ENCODE results near the gene ANKRD9.

ANKRD9 gene

GRCh38 chr14:102512793-102513300 is 3.3 kb upstream of the ANKRD9 start:
- DNase-seq (ENCODE audit: low read depth) = no peak

DNA sequence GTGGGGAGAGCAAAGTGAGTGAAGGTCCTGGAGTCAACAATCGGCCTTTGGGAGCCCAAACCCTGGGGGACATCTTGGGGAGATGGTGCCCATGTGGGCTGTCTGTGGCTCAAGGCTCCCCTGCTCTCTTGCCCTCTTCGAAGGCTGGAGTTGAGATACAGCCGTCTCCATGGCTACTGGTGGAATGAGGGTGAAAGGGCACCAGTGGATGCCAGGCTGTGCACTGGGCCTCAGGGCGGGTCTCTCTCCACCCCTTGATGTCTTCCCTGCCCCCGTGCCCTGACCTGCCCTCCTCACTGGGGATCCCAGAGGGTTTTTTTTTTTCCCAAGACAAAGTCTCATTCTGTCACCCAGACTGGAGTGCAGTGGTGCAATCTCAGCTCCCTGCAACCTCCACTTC is 2.0 kb upstream of the ANKRD9 start:
- no peak for DNase-seq (ENCODE audit: low read depth)

GRCh38 chr14:102510616-102511520 is 1.3 kb upstream of the ANKRD9 start:
- DNase-seq (ENCODE audit: low read depth) = no peak

DNA sequence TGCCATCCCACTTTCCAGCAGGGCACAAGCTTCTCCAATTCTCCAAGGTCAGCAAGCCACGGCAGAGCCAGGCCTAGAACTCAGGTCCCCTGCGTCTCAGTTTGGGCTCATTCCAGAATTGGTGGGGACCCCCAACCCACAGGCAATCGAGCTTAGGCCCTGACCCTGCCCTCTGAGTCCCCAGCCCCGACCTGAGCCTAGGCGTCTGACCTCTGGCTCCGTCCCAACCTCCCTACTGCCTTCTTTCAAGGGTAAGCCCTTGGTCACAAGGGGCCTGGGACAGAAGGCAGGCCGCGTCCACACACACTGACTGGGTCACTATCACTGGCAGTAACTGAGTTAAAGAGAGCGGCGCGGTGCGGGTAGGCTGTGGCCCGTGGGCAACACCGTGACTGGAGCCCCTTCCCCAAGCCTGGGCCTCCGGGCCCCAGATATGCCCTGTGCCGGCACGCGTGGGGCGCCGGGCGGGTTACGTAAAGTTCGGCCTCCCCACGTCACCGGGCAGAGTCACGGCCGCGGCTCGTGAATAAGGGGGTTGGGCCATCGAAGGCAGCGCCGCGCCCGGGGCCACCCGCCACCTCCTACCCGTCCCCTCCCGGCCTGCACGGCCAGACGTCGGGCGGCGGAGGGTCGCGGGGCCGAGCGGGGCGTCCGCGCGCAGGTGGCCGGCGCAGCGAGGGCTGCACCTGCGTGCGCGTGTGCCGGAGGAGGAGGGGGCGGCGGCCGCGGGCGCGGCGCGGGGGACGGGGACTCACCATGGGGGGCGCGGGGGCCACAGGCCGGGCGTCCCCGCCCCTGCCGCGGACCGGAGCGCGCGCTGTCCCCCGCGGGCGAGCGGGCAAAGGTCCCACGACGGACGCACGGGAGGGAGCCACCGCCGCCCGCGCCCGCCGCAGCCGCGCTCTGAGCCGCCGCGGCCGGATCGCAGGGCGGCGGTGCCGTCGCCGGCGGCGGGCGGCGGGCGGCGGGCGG is 516 bp downstream of the ANKRD9 start:
- no peak for DNase-seq (ENCODE audit: low read depth)

GRCh38 chr14:102508410-102508773 is 1.2 kb downstream of the ANKRD9 start:
- no peak for DNase-seq (ENCODE audit: low read depth)

DNA sequence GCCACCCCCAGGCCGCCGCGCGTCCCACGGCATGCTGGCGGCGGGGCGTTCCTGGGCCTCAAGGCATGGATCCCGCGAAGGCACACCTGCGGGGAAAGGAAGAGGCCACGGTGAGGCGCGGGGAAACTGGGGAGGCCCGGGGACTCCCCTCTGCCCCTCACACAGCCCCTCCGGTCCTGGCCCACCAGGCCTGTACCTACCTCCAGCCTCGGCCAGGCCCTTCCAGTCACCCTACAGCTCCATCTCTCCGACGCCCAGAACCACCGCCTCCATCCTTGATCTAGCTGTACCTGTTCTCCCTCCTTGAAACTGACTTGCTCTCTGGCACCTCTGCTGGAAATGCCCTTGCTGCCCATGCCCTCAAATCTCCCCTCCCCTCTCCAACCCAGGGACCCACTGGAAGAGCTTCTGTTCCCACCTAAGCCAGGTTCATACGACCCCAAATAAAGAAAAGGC is 1.7 kb downstream of the ANKRD9 start:
- no peak for DNase-seq (ENCODE audit: low read depth)

DNA sequence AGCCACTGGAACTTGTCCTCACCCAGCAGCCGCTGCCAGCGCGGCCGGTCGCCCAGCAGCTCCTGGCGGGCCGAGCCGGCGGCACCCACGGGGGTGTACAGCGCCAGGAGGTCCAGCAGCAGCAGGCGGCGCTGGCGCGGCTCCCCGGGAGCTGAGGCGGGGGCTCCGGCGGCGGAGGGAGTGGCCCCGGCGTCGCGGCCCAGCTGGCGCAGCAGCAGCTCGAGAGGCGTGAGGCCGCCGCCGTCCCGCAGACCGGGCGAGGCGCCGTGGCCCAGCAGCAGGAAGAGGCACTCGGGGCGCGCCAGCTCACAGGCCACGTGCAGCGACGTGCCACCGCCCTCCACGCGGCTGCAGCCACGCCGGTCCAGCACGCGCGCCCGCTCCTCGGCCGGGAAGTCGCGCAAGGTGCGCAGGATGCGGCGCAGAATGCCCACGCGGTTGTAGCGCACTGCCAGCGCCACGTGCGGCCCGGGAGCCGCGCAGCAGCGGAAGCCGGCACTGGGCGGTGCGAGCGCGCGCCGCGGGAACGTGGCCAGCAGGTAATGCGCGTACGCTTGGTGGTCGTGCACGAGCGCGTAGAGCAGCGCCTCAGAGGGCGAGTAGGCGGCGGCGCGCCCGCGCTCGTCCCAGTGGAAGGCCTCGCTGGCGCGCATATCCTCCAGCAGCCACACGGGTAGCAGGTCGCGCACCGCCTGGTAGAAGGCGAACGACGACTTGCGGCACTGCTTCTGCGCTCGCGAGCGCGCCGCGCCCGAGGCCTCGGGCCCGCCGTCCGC is 2.3 kb downstream of the ANKRD9 start:
- no peak for DNase-seq (ENCODE audit: low read depth)

DNA sequence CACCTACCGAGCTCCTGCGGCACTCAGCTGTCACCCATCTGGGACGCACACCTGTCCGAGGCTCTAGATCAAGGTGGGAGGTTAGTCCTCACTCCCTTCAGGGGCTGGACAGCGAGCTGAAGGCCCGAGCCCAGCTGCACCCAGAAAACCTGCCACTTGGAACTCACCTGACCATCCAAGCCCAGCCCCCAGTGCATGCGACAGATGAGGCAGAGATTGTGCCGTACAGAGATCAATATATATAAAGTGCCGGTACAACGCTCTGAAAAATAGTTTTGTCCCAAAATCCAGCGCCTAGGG is 3.0 kb downstream of the ANKRD9 start:
- DNase-seq (ENCODE audit: low read depth) = no peak

GRCh38 chr14:102505775-102506625 is 3.6 kb downstream of the ANKRD9 start:
- DNase-seq (ENCODE audit: low read depth) = no peak

- no peak for DNase-seq (ENCODE audit: low read depth)
These were observed 4.5 kb downstream of the ANKRD9 start for GRCh38 chr14:102505000-102505619.

DNA sequence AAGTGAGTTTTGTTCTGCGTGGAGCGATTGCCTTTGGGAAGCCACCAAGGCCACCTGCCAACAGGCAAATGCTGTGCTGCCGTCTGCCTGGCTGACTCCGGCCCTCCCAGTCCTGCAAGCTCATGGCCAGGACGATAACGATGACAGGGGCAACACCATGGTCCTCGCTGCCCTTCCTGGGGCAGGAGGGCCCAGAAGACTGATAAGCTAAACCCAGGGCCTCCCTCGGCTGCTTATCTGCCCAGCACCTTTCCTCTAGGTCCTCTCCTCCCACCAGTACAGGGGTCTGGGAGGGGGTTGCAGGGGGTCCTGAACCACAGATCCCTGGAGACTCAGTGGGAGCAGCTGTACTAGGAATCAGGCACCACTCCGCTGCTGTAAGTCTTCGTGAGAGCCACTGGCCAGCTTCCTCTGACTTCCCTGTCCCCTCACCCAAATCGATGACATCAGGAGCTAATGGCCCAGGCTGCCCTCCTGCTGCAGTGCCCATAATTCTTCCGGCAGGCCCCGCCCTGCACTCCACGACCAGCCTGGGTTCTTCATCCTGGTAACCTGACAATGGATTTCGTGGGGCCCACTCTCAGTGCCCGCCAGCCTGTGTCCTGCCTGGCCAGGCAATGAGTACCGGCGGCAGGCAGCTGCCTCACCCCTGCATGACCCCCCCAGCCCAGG is 5.1 kb downstream of the ANKRD9 start:
- no peak for DNase-seq (ENCODE audit: low read depth)

GRCh38 chr14:102503641-102504327 is 5.8 kb downstream of the ANKRD9 start:
- DNase-seq (ENCODE audit: low read depth) = no peak

DNA sequence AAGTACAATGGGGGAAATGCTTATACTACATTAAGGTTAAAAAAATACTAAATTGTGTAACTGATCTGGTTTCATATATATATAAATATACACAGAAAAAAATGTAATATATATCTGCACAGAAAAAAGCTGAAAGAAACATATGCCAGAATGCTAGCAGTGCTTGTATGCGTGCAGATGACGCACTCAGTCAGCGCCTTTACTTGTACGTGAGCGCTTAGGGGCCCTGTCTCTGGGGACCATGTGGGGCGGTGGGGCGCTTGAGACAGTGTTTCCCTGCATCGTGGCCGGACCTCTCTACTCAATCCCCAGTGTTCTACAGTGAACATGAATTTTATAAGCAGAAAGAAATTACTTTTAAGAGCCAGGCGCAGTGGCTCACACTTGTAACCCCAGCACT is 7.0 kb downstream of the ANKRD9 start:
- DNase-seq (ENCODE audit: low read depth) = no peak

- no peak for DNase-seq (ENCODE audit: low read depth)
These were observed 7.7 kb downstream of the ANKRD9 start for GRCh38 chr14:102501751-102502315.

DNA sequence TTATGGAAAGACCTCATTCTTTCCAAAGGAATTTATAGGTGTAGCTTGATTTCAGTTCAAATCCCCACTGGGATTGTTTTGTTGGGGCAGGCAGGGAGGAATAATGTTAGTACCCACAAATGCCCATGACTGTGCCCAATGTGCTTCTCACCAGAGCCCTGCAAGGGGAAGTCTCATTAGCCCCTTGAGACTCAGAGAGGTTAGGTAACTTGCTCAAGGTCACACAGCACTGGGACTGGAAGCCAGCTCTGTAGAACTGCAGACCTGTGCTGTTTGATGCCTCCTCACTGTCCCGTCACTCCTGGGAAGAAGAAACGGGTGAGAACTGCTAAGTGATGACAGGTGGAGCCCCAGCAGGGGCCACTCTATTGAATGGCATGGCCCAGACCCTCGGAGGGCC is 8.9 kb downstream of the ANKRD9 start:
- no peak for DNase-seq (ENCODE audit: low read depth)

DNA sequence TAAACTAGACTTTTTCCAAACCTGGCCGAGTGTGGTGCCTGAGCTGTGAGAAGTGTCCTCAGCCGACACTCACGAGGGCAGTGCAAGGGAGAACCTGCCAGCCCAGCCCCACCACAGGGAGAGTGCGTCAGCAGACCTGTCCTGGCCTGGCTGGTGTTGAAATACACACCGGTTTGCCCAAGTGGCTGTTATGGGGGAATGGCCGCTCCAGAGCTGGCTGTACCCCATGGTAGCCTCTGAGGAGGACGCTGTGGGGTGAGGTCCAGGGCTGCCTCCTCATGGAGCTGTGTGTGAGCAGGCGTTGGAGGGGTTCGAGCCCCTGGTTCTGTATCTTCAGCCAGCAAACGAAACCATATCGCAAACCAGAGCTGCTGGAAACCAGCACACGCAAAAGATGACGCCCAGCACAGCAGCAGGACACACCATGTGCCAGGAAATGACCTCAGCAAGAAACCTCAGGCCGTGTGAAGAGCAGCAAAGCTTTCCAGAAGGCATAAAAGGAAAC is 9.4 kb downstream of the ANKRD9 start:
- DNase-seq (ENCODE audit: low read depth) = no peak

GRCh38 chr14:102499401-102500157 is 10.0 kb downstream of the ANKRD9 start:
- no peak for DNase-seq (ENCODE audit: low read depth)

GRCh38 chr14:102498678-102499265 is 10.8 kb downstream of the ANKRD9 start:
- DNase-seq (ENCODE audit: low read depth) = no peak
